ENCODE data around the gene ARL17B.
"Not testable (repeated sequence)": the region's sequence is repeated elsewhere in the genome, so short reads cannot be mapped to it uniquely, and the experiment has no call there.

The ARL17B gene

GRCh38 chr17:46290906-46291546 is 70.5 kb downstream of the ARL17B start:
- not testable (repeated sequence) for DNase-seq (ENCODE audit: low read depth, low spot score)

DNA sequence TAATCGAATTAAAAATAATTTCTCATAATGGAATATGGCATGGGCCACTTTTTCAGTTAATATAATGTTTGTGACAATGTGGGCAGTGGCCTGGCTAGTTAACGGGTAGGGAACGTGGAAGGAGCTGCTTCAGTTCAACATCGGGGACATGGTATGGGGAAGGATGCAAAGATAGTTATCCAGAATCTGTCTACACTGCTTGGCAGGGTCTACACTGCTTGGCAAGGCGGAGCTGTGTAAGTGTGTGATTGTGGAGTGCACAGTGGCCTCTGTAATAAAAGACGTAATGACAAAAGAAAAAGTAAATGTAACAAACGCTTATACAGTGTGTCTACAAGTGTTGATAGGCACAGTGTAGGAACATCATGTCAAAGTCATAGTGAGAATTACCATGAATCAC is 74.0 kb downstream of the ARL17B start:
- DNase-seq (ENCODE audit: low read depth, low spot score): not testable (repeated sequence)

GRCh38 chr17:46286764-46287221 is 74.8 kb downstream of the ARL17B start:
- peak; percentile 57 for DNase-seq (ENCODE audit: low read depth, low spot score)

DNA sequence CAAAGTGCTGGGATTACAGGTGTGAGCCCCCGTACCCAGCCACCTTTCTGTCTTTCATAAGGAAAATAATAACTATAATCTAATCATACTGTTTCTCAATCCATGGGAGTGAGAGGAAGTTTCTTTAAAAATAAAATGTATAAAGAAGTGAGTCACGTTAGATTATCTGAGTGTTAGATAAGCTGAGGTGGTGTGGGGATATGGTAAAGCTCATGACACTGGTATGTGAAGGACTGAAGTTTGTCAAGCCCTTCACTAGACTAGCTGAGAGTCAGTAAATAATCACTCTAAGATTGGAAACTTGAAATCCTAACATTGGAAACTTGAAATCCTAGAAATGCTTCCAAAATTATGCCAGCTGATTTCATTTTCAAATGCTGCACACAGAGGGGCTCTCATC is 76.1 kb downstream of the ARL17B start:
- not testable (repeated sequence) for DNase-seq (ENCODE audit: low read depth, low spot score)

DNA sequence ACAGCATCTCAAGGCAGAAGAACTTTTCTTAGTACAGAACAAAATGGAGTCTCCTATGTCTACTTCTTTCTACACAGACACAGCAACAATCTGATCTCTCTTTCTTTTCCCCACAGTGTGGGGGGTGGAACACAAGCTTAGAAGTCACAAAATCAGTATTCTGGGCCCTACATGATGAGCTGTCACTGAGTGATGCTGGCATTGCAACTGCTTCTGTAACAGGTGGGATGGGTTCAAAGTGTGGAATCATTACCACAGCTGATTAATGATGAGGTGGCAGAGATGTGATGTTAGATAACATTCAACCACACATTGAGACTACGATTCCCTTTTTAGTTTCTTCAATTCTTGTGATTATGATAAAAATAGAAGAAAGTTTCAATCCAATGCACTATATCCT is 77.1 kb downstream of the ARL17B start:
- DNase-seq (ENCODE audit: low read depth, low spot score): not testable (repeated sequence)

DNA sequence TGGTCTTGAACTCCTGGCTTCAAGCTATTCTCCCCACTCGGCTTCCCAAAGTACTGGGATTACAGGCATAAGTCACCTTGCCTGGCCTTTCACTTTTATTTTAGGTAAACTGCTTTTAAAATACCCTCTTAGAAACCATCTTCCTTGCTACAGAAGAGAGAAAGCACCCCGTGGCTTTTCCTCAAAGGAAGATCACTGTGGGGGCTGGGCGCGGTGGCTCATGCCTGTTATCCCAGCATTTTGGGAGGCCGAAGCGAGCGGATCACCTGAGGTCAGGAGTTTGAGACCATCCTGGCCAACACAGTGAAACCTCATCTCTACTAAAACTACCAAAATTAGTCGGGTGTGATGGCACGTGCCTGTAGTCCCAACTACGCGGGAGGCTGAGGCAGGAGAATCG is 78.9 kb downstream of the ARL17B start:
- not testable (repeated sequence) for DNase-seq (ENCODE audit: low read depth, low spot score)

GRCh38 chr17:46281336-46281735 is 80.2 kb downstream of the ARL17B start:
- DNase-seq (ENCODE audit: low read depth, low spot score): not testable (repeated sequence)

DNA sequence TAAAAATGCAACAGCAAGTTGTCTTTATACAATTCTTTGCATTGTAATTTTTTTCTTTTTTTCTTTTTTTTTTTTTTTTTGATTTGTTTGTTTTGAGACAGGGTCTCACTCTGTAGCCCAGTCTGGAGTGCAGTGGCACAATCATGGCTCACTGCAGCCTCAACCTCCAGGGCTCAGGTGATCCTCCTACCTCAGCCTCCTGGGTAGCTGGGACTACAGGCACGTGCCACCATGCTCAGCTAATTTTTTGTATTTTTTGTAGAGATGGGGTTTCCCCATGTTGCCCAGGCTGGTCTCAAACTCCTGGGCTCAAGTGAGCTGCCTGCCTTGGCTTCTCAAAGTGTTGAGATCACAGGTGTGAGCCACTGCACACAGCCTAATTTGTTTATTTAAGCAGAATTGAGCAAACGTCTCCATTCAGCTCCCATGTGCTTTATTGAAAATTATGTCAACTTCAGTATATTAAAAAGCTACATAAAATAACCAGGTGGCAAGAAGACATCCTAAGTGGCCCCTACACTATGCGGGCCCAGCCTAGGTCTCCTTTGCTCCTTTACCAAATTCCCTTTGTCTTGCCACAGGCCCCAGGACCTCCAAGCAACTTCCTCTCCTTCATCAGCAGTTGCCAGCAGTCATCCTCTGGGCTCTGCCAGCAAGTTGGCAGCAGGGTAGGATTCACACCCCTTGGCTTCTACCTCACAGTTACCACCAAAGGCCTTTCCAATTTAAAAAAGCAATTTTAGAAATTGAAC is 84.7 kb downstream of the ARL17B start:
- DNase-seq (ENCODE audit: low read depth, low spot score): not testable (repeated sequence)

- no peak for DNase-seq (ENCODE audit: low read depth, low spot score)
Measured at GRCh38 chr17:46274238-46274637, 87.3 kb downstream of the ARL17B start.

- DNase-seq (ENCODE audit: low read depth, low spot score): no peak
Measured at GRCh38 chr17:46273541-46274236, 87.9 kb downstream of the ARL17B start.

GRCh38 chr17:46270032-46270431 is 91.5 kb downstream of the ARL17B start:
- no peak for DNase-seq (ENCODE audit: low read depth, low spot score)

- DNase-seq (ENCODE audit: low read depth, low spot score): peak; percentile 71
Measured at GRCh38 chr17:46266656-46267544, 94.7 kb downstream of the ARL17B start.

- DNase-seq (ENCODE audit: low read depth, low spot score): not testable (repeated sequence)
Measured at GRCh38 chr17:46266063-46266655, 95.4 kb downstream of the ARL17B start.

DNA sequence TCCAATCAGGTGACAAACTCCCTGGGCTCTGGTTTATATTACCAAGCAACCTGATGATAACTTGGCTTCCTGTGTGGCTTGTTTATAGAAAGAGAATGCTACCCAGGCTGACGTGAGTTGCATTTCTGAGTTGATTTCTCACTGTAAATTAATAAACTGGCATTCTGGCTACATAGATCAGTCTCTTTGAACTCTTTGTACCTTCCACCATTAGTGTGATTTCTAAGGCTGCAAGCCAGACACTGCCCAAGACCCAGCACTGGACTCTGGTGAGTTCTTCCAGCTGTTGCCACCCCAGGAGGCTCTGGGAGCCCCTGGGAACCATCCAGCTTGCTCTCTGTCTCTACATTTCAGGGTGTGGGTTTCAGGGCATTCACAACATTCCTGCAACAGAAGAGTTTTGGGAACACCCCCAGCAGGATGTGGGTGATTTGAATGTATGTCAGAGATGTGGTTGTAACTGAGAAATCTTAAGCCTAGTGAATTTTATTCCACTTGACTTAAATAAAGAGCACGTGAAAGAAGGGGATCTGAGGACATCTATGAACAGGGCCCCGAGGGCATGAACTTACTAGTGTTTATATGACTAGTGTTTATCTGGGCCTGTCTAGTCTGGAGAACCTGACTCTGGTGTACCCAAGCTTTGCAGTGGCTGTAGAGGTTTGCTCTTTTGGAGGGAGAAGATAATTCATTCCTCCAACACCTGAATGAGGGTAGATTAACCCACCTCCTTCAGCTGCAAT is 96.9 kb downstream of the ARL17B start:
- DNase-seq (ENCODE audit: low read depth, low spot score): no peak

DNA sequence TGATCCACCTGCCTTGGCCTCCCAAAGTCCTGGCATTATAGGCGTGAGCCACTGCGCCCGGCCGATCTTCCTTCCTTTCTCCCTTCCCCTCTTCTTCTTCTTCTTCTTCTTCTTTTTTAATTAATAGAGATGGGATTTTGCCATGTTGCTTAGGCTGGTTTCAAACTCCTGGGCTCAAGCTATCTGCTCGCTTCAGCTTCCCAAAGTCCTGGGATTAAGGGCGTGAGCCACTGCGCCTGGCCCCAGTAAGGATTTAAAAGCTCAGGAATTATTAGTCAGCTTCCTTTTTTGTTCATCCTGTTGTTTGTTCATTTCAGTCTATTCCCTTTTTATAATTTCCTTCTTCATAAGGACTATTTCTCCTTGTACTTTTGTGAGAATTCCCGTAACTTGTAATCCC is 99.3 kb downstream of the ARL17B start:
- no peak for DNase-seq (ENCODE audit: low read depth, low spot score)

- DNase-seq (ENCODE audit: low read depth, low spot score): not testable (repeated sequence)
Measured at GRCh38 chr17:46259845-46260661, 101.5 kb downstream of the ARL17B start.

GRCh38 chr17:46256369-46256768 is 105.2 kb downstream of the ARL17B start:
- DNase-seq (ENCODE audit: low read depth, low spot score): not testable (repeated sequence)

DNA sequence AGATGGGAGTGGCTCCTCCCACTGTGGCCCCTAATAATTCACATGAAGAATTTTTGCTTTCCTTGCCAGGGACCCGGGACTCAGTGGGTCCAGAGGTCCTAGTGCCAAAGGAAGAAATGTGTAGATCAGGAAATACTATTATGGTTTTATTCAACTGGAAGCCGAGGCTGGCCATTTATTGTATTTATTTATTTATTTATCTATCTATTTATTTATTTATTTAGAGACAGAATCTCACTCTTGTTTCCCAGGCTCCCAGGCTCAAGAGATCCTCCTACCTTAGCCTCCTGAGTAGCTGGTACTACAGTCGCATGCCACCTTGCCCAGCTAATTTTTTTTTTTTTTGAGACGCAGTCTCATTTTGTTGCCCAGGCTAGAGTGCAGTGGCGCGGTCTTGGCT is 107.4 kb downstream of the ARL17B start:
- DNase-seq (ENCODE audit: low read depth, low spot score): not testable (repeated sequence)

DNA sequence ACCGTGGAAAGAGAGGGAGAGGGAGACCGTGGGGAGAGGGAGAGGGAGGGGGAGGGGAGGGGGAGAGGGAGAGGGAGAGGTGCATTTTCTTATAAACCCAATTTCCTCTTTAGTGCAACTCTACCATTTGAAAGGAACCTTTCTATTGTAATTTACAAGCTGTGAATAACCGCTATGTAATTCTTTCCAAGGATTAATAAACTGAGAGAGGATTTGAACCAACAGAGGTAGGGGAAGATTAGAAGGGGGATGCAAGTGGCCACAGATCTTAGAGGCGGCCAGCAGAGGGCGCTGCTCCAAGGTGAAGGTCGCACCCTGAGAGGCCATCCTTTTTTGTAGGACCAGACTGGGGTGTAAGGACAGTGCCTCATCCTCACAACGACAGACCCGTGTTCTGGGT is 107.8 kb downstream of the ARL17B start:
- not testable (repeated sequence) for DNase-seq (ENCODE audit: low read depth, low spot score)

Measured in smooth muscle cell of the brain vasculature (primary cell).